Measurements from ENCODE around the gene MPPE1.

GRCh38 chr18:11906176-11906575 lies 1.9 kb downstream of the MPPE1 start:
- TF ChIP-seq POLR2A (IDR thresholded peaks at IDR 0.05; ENCODE audit: borderline replicate concordance, extremely low read depth, insufficient read depth, insufficient read length) (no peak), EZH2 (IDR thresholded peaks at IDR 0.05) (no peak), CTCF (IDR thresholded peaks at IDR 0.05 in 2 of 3, conservative IDR thresholded peaks at IDR 0.05 in 1 of 3; ENCODE audit: borderline replicate concordance in 1 of 3, insufficient read depth in 1 of 3, low read depth in 2 of 3, low read length in 2 of 3) (no peak), POLR2AphosphoS5 (IDR thresholded peaks at IDR 0.05; ENCODE audit: low read depth, low read length) (no peak), ZNF274 (IDR thresholded peaks at IDR 0.05; ENCODE audit: low read depth, low read length) (no peak)

Measured in HCT116 (cell line).